GM12801 (cell line): ENCODE data around the gene METTL26.

Experiments used
- CTCF ChIP-seq: IDR thresholded peaks from one replicate; pipeline ENCODE4 v1.5.1; 2011; ENCODE audit warnings: control low read depth; ENCODE audit not compliant: insufficient read length; ENCODE audit errors: extremely low read depth

Gene METTL26

GRCh38 chr16:586047-586644, 50.0 kb downstream of the METTL26 start:
- TF ChIP-seq CTCF = no peak

- no peak for TF ChIP-seq CTCF
Observed at GRCh38 chr16:585351-585750, 50.8 kb downstream of the METTL26 start.
